HEK293 (cell line): ENCODE measurements around the gene ARSJ.

ENCODE experiments used
- CTCF ChIP-seq: fragments of 450-650 bp; formaldehyde crosslinking; IDR thresholded peaks from 2 replicates; pipeline ENCODE4 v1.5.1; 2016; ENCODE audit warnings: missing biosample characterization, missing genetic modification characterization
- FEZF1 ChIP-seq: fragments of 450-650 bp; formaldehyde crosslinking; IDR thresholded peaks from 2 replicates; pipeline ENCODE4 v1.5.1; 2016; ENCODE audit warnings: missing biosample characterization, missing genetic modification characterization
- KLF1 ChIP-seq: fragments of 450-650 bp; formaldehyde crosslinking; IDR thresholded peaks from 2 replicates; pipeline ENCODE4 v1.5.1; 2016; ENCODE audit warnings: missing biosample characterization, missing genetic modification characterization
- MEIS1 ChIP-seq: sonication (generic); formaldehyde crosslinking; IDR thresholded peaks from 2 replicates; pipeline ENCODE4 v1.8.1; 2022; ENCODE audit warnings: missing genetic modification reagents, mild to moderate bottlenecking, borderline replicate concordance
- PATZ1 ChIP-seq: fragments of 450-650 bp; formaldehyde crosslinking; IDR thresholded peaks from 2 replicates; pipeline ENCODE4 v1.5.1; 2016; ENCODE audit warnings: missing biosample characterization, missing genetic modification characterization
- ZFP69B ChIP-seq: fragments of 450-650 bp; formaldehyde crosslinking; IDR thresholded peaks from 2 replicates; pipeline ENCODE4 v1.5.1; 2016; ENCODE audit warnings: missing biosample characterization, missing genetic modification characterization
- ZNF211 ChIP-seq: fragments of 450-650 bp; formaldehyde crosslinking; IDR thresholded peaks from 2 replicates; pipeline ENCODE4 v1.5.1; 2016; ENCODE audit warnings: low read depth, missing biosample characterization, missing genetic modification characterization
- ZNF239 ChIP-seq: fragments of 450-650 bp; formaldehyde crosslinking; IDR thresholded peaks from 2 replicates; pipeline ENCODE4 v1.5.1; 2016; ENCODE audit warnings: missing biosample characterization, missing genetic modification characterization

GRCh38 chr4:113888006-113888405, 91.4 kb downstream of the ARSJ start:
- TF ChIP-seq MEIS1 (CRISPR knock-in tag) (no peak), ZNF211 (tag by site-specific recombination) (no peak), CTCF (no peak), ZFP69B (tag by site-specific recombination) (no peak), FEZF1 (tag by site-specific recombination) (no peak), PATZ1 (tag by site-specific recombination) (no peak), KLF1 (tag by site-specific recombination) (no peak), ZNF239 (no peak)
